Fibroblast of peridontal ligament (primary cell): ENCODE measurements around the gene MAP4K1.
"Not testable (repeated sequence)": the region's sequence is repeated elsewhere in the genome, so short reads cannot be mapped to it uniquely, and the experiment has no call there.

Experiments used
- DNase-seq: peaks from one replicate; pipeline ENCODE4 v3.0.0-alpha.2; 2010; ENCODE audit errors: extremely low read depth

The MAP4K1 gene

DNA sequence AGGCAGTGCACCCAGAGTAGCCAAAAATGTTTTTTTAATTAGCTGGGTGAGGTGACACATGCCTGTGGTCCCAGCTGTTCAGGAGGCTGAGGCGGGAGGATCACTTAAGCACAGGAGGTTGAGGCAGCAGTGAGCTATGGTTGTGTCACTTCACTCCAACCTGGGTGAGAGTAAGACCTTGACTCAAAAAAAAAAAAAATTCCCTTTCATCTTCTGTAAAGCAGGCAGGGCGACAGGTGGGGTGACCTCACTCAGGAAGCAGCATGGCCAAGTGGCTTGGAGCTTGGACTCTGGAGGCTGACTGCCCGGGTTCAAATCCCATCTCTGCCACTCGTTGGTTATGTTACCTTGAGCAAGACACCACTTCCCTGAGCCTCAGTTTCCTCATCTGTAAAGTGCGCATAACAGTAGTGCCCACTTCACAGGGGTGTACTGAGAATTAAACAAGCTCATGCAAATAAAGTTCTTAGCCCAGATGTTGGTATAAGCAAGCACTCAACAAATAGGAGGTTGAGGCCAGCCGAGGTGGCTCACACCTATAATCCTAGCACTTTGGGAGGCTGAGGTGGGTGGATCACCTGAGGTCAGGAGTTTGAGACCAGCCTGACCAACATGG is 48.3 kb downstream of the MAP4K1 start:
- DNase-seq: no peak

GRCh38 chr19:38565691-38566105 is 52.1 kb downstream of the MAP4K1 start:
- no peak for DNase-seq

GRCh38 chr19:38564981-38565690 is 52.6 kb downstream of the MAP4K1 start:
- DNase-seq: no peak

GRCh38 chr19:38563475-38563874 is 54.3 kb downstream of the MAP4K1 start:
- no peak for DNase-seq

GRCh38 chr19:38562096-38562495 is 55.7 kb downstream of the MAP4K1 start:
- DNase-seq: no peak

- no peak for DNase-seq
These were observed 56.1 kb downstream of the MAP4K1 start for GRCh38 chr19:38561658-38562057.

GRCh38 chr19:38561053-38561606 is 56.6 kb downstream of the MAP4K1 start:
- DNase-seq: no peak

GRCh38 chr19:38559428-38560401 is 58.0 kb downstream of the MAP4K1 start:
- DNase-seq: peak; percentile 35

DNA sequence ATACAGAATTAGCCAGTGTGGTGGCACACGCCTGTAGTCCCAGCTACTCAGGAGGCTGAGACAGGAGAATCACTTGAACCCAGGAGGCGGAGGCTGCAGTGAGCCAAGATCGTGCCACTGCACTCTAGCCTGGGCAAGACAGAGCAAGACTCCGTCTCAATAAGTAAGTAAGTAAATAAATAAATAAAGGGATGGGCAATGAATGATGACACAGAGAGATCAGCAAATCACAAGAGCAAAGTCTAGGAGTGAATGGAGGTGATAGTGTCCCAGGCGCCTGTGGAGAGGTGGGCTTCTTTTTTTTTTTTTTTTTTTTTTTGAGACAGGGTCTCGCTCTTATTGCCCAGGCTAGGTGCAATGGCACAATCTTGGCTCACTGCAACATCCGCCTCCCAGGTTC is 58.8 kb downstream of the MAP4K1 start:
- not testable (repeated sequence) for DNase-seq

DNA sequence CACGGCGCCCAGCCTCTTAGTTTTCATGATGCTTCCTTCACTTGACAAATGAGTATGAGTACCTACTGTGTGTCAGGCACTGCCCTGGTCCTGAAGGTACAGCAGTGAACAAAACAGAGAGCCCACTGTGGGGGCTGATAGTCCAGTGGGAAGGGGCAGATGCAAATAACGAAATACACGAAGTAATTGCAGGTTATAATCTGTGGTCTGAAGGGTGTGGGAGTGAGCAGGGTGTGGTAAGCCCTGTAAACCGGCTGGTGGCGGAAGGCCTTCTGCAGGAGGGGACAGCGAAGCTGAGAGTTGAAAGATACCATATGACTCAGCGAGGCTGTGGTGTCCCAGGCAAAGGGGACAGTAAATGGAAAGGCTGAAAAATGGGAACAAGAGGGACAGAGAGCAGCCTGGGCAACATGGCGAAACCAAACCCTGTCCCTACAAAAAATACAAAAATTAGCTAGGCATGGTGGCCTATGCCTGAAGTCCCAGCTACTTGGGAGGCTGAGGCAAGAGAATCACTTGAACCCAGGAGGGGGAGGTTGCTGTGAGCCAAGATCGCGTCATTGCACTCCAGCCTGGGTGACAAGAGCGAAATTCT is 60.5 kb downstream of the MAP4K1 start:
- no peak for DNase-seq

DNA sequence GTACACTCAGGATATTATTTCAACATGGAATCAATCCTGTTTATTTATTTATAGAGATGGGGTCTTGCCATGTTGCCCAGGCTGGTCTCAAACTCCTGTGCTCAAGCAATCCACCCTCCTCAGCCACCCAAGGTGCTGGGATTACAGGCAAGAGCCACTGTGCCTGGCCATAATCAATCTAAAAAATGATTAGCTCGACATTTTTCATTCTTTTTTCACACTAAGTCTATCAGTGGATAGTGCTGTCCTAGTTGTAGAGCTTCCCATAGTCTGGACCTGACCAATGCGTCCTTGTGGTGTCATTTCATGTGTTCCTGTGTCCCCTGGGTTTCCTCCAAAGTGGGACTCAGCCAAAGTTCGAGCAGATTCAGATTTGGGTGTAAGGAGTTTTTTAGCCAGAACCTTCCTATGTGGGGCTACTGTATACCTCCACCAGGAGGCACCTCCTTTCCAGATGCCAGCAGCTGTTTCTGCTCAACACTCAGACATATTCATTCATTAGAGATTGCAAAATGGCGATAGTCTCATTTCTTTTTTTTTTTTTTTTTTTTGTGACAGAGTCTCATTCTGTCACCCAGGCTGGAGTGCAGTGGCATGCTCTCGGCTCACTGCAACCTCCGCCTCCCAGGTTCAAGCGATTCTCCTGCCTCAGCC is 61.1 kb downstream of the MAP4K1 start:
- DNase-seq: no peak

DNA sequence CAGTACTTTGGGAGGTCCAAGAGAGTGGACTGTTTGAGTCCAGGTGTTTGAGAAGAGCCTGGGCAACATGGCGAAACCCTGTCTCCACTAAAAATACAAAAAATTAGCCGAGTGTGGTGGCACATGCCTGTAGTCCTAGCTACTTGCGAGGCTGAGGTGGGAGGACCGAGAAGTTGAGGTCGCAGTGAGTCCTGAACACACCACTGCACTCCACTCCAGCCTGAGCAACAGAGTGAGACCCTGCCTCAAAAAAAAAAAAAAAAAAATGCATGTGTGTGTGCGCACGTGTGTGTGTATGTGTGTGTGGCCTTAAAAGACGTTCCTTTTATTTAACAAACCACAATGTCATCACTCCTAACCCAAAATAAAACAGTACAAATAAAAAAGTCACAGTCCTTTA is 62.6 kb downstream of the MAP4K1 start:
- no peak for DNase-seq

- DNase-seq: no peak
These were observed 63.0 kb downstream of the MAP4K1 start for GRCh38 chr19:38554676-38555141.

- not testable (repeated sequence) for DNase-seq
These were observed 64.5 kb downstream of the MAP4K1 start for GRCh38 chr19:38553239-38553638.

- DNase-seq: no peak
These were observed 66.3 kb downstream of the MAP4K1 start for GRCh38 chr19:38551450-38551813.

GRCh38 chr19:38550376-38550775 is 67.4 kb downstream of the MAP4K1 start:
- DNase-seq: no peak

GRCh38 chr19:38549942-38550341 is 67.8 kb downstream of the MAP4K1 start:
- DNase-seq: no peak

DNA sequence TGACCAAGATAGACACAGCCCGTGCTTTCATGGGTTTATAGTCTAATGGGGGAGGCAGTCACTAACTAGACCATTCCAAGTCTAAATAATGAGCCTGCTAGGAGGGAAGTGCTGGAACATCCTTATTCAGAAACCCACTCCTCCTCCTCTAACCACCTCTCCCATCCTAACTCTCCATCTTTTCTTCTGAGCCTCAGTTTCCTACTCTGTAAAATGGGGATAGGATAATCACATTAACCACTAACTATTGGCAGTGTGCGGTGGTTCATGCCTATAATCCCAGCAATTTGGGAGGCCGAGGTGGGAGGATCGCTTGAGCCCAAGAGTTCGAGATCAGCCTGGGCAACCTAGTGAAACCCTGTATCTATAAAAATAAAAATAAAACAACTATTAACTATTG is 68.7 kb downstream of the MAP4K1 start:
- DNase-seq: no peak

DNA sequence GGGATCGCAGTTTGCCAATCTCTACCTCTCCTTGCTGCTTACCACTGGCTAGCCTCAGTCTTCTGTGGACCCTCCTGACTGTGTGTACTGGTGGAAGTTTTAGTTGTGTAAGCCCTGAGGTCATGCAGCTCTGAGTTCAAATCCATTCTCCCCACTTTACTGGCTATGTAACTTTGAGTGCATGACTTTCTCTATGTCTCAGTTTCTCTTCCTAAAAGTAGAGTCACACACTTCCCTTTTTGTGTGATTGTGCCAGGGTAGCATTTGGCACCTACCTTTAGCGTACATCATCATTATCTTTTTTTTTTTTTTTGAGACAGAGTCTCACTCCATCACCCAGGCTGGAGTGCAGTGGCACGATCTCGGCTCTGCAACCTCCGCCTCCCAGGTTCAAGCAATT is 70.3 kb downstream of the MAP4K1 start:
- no peak for DNase-seq

DNA sequence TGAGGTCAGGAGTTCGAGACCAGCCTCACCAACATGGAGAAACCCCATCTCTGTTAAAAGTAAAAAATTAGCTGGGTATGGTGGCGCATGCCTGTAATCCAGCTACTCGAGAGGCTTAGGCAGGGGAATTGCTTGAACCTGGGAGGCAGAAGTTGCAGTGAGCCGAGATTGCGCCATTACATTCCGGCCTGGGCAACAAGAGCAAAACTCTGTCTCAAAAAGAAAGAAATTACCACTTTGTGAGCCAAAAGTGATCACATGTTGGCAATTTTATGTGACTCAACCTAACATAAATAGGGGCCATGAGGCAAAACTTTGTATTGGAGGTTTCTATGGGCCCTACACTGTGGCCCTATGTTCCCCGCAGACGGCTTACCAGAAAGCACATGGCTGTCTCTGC is 72.2 kb downstream of the MAP4K1 start:
- DNase-seq: peak; percentile 67
